ENCODE data around the gene KLHDC9. TPM values are rescaled to one million over a fixed set of nuclear protein-coding genes. Genes with fewer than 3 reads are reported as not detected.

Gene KLHDC9
- total and polyA plus RNA-seq, 2 donors = 1.3 to 8.4 TPM

- Histone ChIP-seq H3K27ac (ENCODE audit: low read depth) (peak overlapping the region; percentile 58), H3K4me1 (ENCODE audit: insufficient read depth) (no peaks in the 10 kb centered on the region), H3K4me3 (ENCODE audit: low read depth, low read length) (no peak overlapping the region), H3K36me3 (ENCODE audit: insufficient read depth) (no peaks in the 10 kb centered on the region)
- WGBS = 52% methylated on average over 8 of the region's 8 CpGs
- no peak for DNase-seq (ENCODE audit: extremely low spot score)
These were observed 15.0 kb upstream of the KLHDC9 start for GRCh38 chr1:161082996-161083747.

- peak overlapping the region; percentile 49 for H3K27ac ChIP-seq (ENCODE audit: low read depth)
- no peak overlapping the region for H3K4me3 ChIP-seq (ENCODE audit: low read depth, low read length)
- WGBS = 53% methylated on average over 10 of the region's 10 CpGs
- no peaks in the 10 kb centered on the region for H3K36me3 ChIP-seq (ENCODE audit: insufficient read depth)
- no peak for DNase-seq (ENCODE audit: extremely low spot score)
- H3K4me1 ChIP-seq (ENCODE audit: insufficient read depth) = no peaks in the 10 kb centered on the region
These were observed 14.2 kb upstream of the KLHDC9 start for GRCh38 chr1:161083748-161084596.

GRCh38 chr1:161084597-161084988 lies 13.6 kb upstream of the KLHDC9 start:
- DNase-seq (ENCODE audit: extremely low spot score) = no peak
- no peak overlapping the region for H3K4me3 ChIP-seq (ENCODE audit: low read depth, low read length)
- WGBS = 95% methylated on average over 1 of the region's 1 CpG
- H3K27ac ChIP-seq (ENCODE audit: low read depth) = no peak overlapping the region
- H3K4me1 ChIP-seq (ENCODE audit: insufficient read depth) = no peaks in the 10 kb centered on the region
- no peaks in the 10 kb centered on the region for H3K36me3 ChIP-seq (ENCODE audit: insufficient read depth)

- Histone ChIP-seq H3K4me1 (ENCODE audit: insufficient read depth) (no peaks in the 10 kb centered on the region), H3K27ac (ENCODE audit: low read depth) (no peak overlapping the region), H3K4me3 (ENCODE audit: low read depth, low read length) (no peak overlapping the region), H3K36me3 (ENCODE audit: insufficient read depth) (no peaks in the 10 kb centered on the region)
- no peak for DNase-seq (ENCODE audit: extremely low spot score)
- WGBS = 28% methylated on average over 2 of the region's 2 CpGs
These were observed 13.0 kb upstream of the KLHDC9 start for GRCh38 chr1:161085165-161085564.

- Histone ChIP-seq H3K36me3 (ENCODE audit: insufficient read depth) (no peaks in the 10 kb centered on the region), H3K4me3 (ENCODE audit: low read depth, low read length) (no peak overlapping the region), H3K27ac (ENCODE audit: low read depth) (peak overlapping the region; percentile 13), H3K4me1 (ENCODE audit: insufficient read depth) (no peaks in the 10 kb centered on the region)
- DNase-seq (ENCODE audit: extremely low spot score) = no peak
- WGBS = 65% methylated on average over 4 of the region's 4 CpGs
These were observed 11.7 kb upstream of the KLHDC9 start for GRCh38 chr1:161086457-161086856.

- WGBS = 78% methylated on average over 3 of the region's 3 CpGs
- Histone ChIP-seq H3K27ac (ENCODE audit: low read depth) (peak overlapping the region; percentile 75), H3K36me3 (ENCODE audit: insufficient read depth) (no peaks in the 10 kb centered on the region), H3K4me1 (ENCODE audit: insufficient read depth) (no peaks in the 10 kb centered on the region), H3K4me3 (ENCODE audit: low read depth, low read length) (peak overlapping the region; percentile 21)
- DNase-seq (ENCODE audit: extremely low spot score) = no peak
These were observed 9.5 kb upstream of the KLHDC9 start for GRCh38 chr1:161088587-161089110.

GRCh38 chr1:161089251-161089924 lies 8.8 kb upstream of the KLHDC9 start, which contains the start of gene NECTIN4:
Gene NECTIN4 (minus strand): TSS chr1:161089558. CDS start chr1:161089296, 262 bp downstream.
- Histone ChIP-seq H3K4me1 (ENCODE audit: insufficient read depth) (no peaks in the 10 kb centered on the region), H3K4me3 (ENCODE audit: low read depth, low read length) (peak within 1 kb of the TSS; percentile 21), H3K36me3 (ENCODE audit: insufficient read depth) (no peaks in the 10 kb centered on the region), H3K27ac (ENCODE audit: low read depth) (peak within 1 kb of the TSS; percentile 75)
- DNase-seq (ENCODE audit: extremely low spot score) = no peak
- WGBS = 60% methylated on average over 22 of the region's 22 CpGs

GRCh38 chr1:161089938-161090337 lies 8.2 kb upstream of the KLHDC9 start:
- no peak for DNase-seq (ENCODE audit: extremely low spot score)
- Histone ChIP-seq H3K4me3 (ENCODE audit: low read depth, low read length) (no peak overlapping the region), H3K4me1 (ENCODE audit: insufficient read depth) (no peaks in the 10 kb centered on the region), H3K27ac (ENCODE audit: low read depth) (no peak overlapping the region), H3K36me3 (ENCODE audit: insufficient read depth) (no peaks in the 10 kb centered on the region)
- 93% methylated on average over 5 of the region's 5 CpGs for WGBS

- Histone ChIP-seq H3K27ac (ENCODE audit: low read depth) (no peak overlapping the region), H3K36me3 (ENCODE audit: insufficient read depth) (no peaks in the 10 kb centered on the region), H3K4me1 (ENCODE audit: insufficient read depth) (no peaks in the 10 kb centered on the region), H3K4me3 (ENCODE audit: low read depth, low read length) (no peak overlapping the region)
- WGBS = 59% methylated on average over 3 of the region's 3 CpGs
- no peak for DNase-seq (ENCODE audit: extremely low spot score)
These were observed 7.5 kb upstream of the KLHDC9 start for GRCh38 chr1:161090617-161091016.

- no peaks in the 10 kb centered on the region for H3K36me3 ChIP-seq (ENCODE audit: insufficient read depth)
- 87% methylated on average over 5 of the region's 5 CpGs for WGBS
- DNase-seq (ENCODE audit: extremely low spot score) = no peak
These were observed 7.1 kb upstream of the KLHDC9 start for GRCh38 chr1:161091093-161091492.

GRCh38 chr1:161091796-161092507 lies 6.2 kb upstream of the KLHDC9 start:
- WGBS = 86% methylated on average over 7 of the region's 7 CpGs

More at GRCh38 chr1:161091093-161091492, 7.1 kb upstream of the KLHDC9 start:
- Histone ChIP-seq H3K4me3 (ENCODE audit: low read depth, low read length) (no peak overlapping the region), H3K27ac (ENCODE audit: low read depth) (no peak overlapping the region), H3K4me1 (ENCODE audit: insufficient read depth) (no peaks in the 10 kb centered on the region)

GRCh38 chr1:161092621-161093028 lies 5.5 kb upstream of the KLHDC9 start:
- H3K4me3 ChIP-seq (ENCODE audit: low read depth, low read length) = no peak overlapping the region
- no peak overlapping the region for H3K27ac ChIP-seq (ENCODE audit: low read depth)
- no peak for DNase-seq (ENCODE audit: extremely low spot score)
- H3K36me3 ChIP-seq (ENCODE audit: insufficient read depth) = no peaks in the 10 kb centered on the region
- WGBS = 77% methylated on average over 3 of the region's 3 CpGs
- no peaks in the 10 kb centered on the region for H3K4me1 ChIP-seq (ENCODE audit: insufficient read depth)

More at GRCh38 chr1:161091796-161092507, 6.2 kb upstream of the KLHDC9 start:
- Histone ChIP-seq H3K27ac (ENCODE audit: low read depth) (no peak overlapping the region), H3K36me3 (ENCODE audit: insufficient read depth) (no peaks in the 10 kb centered on the region), H3K4me3 (ENCODE audit: low read depth, low read length) (no peak overlapping the region), H3K4me1 (ENCODE audit: insufficient read depth) (no peaks in the 10 kb centered on the region)
- DNase-seq (ENCODE audit: extremely low spot score) = no peak

GRCh38 chr1:161094481-161094880 lies 3.7 kb upstream of the KLHDC9 start:
- Histone ChIP-seq H3K4me3 (ENCODE audit: low read depth, low read length) (no peak overlapping the region), H3K27ac (ENCODE audit: low read depth) (no peak overlapping the region), H3K4me1 (ENCODE audit: insufficient read depth) (no peaks in the 10 kb centered on the region), H3K36me3 (ENCODE audit: insufficient read depth) (no peaks in the 10 kb centered on the region)
- no peak for DNase-seq (ENCODE audit: extremely low spot score)
- WGBS = 93% methylated on average over 14 of the region's 14 CpGs
